Caki2 (cell line): ENCODE data around the gene PAPOLG. TPM values are rescaled to one million over a fixed set of nuclear protein-coding genes. Genes with fewer than 3 reads are reported as not detected.
"Not testable (repeated sequence)": the region's sequence is repeated elsewhere in the genome, so short reads cannot be mapped to it uniquely, and the experiment has no call there.

Source experiments
- DNase-seq: peaks from one replicate; pipeline ENCODE4 v3.0.0-alpha.2; 2015; ENCODE audit warnings: low read depth
- in situ Hi-C: cut with HindIII; loops from 2 replicates; pipeline ENCODE4 v1.10.0; 2016; ENCODE audit warnings: low sequenced_read_pairs, low pct_unique_long_range_greater_than_20kb, mixed read lengths
- total RNA-seq: library from RNA; depleted of rRNA; stranded (reverse); fragments of >200 nt; shearing (Covaris generic); gene quantifications from 2 replicates; pipeline ENCODE4 v1.2.3, GENCODE V29; 2014; ENCODE audit warnings: low replicate concordance

Gene PAPOLG
- total RNA-seq, 1 experiment from 2014 or later: 2.3 TPM

DNA sequence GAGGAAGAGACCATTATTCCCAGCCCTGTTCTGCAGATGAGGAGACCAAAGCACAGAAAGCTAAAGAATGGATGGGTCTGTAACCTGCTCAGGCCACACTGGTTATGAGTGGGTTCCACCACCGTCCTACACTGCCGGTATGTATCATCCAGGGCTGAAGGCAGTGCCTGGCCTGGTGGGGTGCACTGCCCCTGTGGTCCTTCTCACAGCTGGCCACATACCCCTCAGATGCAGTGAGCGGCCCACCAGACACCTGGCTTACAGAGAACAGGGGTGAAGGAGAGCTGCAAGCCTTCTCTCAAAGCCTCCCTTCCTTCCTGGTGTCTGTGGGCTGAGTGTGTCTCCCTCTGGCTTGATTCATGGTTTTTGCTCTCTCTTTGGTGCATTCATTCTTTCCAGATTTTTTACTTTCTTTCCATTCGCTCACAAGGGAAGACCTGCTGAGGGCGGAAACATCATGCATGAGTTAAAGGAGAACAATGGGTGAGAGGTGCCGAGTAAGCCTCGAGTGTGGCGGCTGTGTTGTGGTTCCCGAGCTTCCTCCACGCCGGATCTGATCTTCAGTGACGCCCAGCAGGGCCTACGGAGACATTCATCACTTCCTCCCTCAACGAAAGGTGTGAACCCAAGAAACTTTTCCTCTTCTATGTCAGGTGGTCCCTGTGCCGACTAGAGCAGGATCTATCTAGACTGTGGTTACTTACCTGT, 63.2 kb downstream of the PAPOLG start:
- no peak for DNase-seq
- in situ Hi-C loops: no loop called here

DNA sequence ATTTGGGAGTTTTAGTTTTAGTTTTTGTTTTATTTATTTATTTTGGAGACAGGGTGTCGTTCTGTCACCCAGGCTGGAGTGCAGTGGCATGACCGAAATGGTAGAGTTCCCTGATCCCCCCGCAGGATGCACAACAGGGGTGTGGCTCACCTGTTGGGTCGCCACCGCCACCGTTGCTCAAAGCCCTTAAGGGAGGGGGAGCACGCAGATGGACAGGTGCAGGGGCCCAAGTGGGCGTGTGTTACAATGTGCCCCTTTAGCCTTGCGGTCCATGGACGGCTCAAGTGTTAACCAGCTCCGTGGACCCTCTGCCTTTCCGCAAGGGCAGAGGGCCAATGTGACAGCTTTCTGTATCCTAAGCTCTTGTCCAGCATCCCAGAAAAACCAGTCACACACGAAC, 63.9 kb downstream of the PAPOLG start:
- in situ Hi-C loops: no loop called here
- no peak for DNase-seq

DNA sequence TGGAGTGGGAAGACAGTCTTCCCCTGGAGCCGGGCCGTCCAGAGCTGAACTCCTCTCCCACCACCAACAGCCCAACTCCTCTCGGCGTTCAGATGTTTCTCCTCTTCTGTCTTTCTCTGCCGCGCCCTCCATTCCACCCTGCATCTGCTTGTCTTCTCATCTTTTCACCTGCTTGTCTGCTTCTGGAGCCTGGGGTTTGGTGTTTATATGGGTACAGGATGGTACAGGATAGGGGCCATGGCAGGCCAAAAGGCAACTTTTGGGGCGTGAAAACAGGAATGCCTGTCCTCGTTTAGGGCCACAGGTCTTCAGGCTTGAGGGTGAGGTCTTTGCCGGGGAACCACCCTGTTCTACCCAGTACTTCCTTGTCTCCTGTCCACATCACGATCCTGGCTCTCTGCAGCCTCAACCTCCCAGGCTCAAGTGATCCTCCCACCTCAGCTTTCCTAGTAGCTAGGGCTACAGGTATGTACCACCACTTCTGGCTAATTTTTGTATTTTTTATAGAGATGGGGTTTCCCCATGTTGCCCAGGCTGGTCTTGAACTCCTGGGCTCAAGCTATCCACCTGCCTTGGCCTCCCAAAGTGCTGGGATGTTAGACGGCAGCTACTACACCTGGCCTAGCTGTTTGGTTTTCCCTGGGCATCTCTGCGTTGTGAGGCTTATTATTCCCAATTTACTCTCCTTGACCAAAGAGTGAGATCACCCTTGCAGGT, 64.5 kb downstream of the PAPOLG start:
- in situ Hi-C loops: no loop called here

DNA sequence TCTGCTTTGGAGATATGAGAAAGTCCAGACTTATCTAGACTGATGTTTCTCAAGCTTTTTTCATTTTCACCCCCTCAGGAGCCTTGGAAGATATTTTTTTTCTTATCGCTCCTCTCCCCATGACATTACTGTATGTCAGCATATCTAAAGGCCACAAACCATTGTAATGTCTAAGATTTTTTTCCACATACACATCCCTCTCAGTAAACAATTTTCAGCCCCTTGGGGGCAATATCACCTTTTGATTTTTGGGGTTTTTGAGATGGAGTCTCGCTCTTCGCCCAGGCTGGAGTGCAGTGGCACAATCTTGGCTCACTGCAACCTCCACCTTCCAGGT, 65.0 kb downstream of the PAPOLG start:
- in situ Hi-C loops: no loop called here
- DNase-seq: no peak

More for the DNA sequence above, 64.5 kb downstream of the PAPOLG start:
- DNase-seq: no peak

DNA sequence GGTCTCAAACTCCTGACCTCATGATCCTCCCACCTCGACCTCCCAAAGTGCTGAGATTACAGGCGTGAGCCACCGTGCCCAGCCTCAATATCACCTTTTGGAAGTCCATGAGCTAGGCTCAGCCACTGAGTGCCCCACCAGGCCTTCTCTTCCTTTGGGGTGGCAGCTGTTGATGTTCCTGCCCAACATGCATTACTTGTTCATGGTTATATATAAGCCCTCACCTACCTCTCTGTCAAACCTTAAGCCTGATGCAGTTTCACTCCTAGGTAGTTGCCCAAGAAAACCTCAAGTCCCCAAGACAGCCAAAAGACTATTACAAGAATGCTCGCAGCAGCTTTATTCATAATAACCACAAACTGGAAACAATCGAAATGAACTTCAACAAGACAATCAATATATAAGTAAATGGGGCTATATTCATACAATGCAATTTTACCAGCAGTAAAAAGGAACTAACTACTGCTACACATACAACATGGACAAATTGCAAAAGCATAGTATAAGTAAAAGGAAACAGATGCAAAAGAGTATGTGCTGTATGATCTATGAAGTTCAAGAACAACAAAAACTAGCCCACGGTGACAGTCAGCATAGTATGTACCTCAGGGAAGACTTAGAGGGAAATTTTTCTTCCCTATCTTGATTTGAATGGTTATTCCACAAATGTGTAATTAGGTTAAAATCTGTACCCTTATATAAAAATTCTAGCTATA, 65.7 kb downstream of the PAPOLG start:
- in situ Hi-C loops: no loop called here
- no peak for DNase-seq

DNA sequence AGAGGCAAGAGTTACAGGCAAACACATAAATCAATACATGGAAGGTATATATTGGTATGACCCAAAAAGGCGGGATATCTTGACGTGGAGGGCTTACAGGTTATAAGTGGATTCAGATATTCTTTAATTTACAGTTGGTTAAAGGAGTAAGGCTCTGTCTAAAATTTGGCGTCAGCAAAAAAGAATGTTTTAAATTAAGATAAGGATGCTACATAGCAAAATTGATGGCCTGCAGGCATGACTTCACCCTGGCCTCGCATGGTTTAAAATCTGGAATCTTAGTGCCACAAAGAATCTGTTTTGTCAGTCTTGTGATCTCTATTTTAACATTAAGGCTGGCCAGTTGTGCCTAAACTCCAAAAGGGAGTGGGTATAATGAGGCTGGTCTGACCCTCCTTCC, 66.9 kb downstream of the PAPOLG start:
- in situ Hi-C loops: no loop called here
- DNase-seq: no peak

DNA sequence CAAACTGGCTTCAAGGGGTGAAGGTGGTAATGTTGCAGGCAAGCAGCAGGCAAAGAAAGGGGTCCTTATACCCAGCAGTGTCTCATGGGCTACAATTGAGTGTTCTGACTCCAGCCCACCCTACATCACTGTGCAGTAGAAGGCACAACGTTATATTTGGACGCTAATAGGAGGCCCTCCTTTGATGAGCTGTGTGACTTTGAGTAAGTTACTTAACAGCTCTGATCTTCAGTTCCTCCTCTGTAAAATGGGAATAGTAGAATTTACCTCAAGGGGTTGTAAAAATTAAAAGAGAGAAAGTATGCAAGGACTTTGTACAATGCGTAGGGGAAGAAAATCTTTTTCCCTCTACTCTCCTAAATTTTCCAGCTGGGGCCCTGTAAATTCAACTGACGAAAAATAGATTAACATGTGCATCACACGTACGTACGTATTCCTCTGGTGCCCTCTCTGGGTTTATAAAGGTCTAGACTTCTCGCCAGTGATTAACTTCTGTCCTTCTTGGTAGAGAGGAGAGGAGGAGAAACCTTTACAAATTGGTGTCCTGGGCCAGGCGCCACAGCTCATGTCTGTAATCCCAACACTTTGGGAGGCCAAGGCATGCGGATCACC, 67.7 kb downstream of the PAPOLG start:
- DNase-seq: no peak
- in situ Hi-C loops: no loop called here

DNA sequence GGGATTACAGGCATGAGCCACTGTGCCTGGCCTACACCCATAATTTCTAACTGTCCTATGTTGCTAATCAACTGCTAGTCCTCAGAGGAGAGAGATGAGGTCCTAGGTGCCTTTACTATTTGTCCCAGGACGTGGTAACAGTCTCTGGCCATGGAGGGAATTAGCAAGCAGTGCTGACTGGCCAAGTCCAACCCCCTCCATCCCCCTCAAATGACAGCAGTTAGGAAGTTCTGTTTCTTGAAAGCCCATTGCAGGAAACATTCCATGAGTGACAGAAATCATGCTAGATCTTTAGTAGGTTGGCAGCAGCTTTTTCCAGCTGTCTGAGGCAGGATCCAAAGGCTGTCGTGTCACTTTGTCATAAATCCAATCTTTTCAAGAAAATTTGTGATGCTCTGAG, 69.6 kb downstream of the PAPOLG start:
- in situ Hi-C loops: no loop called here
- DNase-seq: no peak

DNA sequence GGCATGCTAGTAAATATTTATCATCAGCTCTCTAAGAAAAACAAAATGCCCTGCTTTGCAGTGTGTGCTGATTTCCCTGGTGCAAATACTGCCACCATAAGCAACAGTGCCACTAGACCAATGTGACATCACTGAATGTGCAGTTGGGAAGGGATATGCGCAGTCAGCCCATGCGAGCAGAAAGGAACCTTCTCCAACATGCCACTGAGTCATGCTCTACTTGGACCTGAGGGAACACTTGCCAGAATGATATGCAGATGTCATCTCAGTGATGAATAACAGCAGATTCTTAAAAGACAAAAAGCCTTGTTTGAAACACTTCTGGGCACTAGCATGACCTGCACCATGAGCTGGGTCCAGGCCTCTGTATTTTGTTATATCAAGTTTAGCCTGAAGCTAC, 70.0 kb downstream of the PAPOLG start:
- DNase-seq: no peak
- in situ Hi-C loops: no loop called here

DNA sequence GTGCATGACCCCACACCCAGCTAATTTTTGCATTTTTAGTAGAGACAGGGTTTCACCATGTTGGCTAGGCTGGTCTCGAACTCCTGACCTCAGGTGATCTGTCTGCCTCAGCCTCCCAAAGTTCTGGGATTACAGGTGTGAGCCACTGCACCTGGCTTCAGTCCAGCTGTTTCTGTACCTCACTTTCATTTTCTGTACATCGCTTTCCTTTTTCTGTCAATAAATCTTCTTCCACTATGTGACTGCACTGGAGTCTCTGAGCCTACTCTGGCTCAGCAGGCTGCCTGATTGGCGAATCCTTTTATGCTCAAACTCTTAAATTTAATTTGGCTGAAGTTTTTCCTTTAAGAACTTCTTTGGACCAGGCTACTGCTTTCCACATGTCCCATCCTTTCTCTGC, 70.8 kb downstream of the PAPOLG start:
- in situ Hi-C loops, DNase-seq: not testable (repeated sequence)

DNA sequence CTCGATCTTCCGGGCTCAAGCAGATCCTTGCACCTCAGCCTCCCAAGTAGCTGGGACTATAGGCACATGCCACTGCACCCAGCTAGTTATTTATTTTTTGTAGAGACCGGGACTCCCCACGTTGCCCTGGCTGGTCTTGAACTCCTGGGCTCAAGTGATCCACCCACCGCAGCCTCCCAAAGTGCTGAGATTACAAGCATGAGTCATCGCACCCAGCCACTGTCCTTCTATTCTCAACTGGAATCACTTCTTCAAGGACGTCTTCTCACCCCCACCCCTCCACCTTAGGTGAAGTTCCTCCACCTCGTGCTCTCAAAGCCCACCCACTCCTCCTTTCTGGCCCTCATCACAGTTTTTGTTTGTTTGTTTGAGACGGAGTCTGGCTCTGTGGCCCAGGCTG, 71.3 kb downstream of the PAPOLG start:
- no peak for DNase-seq

DNA sequence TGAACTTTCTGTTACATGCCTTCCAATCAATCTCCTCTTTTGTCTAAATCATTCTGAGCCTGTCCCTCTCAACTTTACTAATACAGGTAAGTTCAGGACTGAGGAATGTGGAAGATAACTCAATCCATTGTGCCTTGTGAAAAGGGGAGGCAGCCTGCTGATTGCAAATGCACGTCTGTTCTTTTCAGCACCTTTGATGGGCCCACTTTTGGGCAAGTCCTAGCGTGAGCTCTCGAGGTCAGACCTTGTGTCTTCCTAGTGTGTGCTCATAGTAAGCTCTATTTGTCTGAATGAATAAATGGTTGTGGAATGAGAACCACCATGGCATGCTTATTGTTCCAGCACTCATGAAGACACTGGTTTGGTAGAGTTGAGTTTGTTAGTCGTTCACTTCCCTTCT, 74.9 kb downstream of the PAPOLG start:
- in situ Hi-C loops: no loop called here

More for the DNA sequence above, 71.3 kb downstream of the PAPOLG start:
- in situ Hi-C loops: no loop called here

DNA sequence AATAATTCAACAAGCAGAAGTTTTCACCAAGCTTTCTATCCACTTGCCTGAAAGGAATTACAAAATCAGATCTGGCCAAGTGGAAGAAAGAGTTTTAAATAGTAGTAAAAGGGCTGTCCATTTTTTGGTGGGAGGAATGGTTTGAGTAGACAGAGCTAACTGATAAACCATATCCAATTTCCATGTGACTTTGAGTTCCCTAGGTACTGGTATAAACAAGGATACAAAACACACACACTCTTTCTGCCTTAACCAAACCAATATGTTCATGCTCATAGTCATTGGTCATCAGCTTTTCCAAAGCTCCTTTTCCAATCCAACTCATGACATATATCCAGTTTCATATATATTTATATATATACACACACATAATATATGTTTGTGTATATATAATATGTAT, 75.9 kb downstream of the PAPOLG start:
- in situ Hi-C loops: no loop called here
- DNase-seq: no peak

More for the DNA sequence above, 74.9 kb downstream of the PAPOLG start:
- DNase-seq: no peak

DNA sequence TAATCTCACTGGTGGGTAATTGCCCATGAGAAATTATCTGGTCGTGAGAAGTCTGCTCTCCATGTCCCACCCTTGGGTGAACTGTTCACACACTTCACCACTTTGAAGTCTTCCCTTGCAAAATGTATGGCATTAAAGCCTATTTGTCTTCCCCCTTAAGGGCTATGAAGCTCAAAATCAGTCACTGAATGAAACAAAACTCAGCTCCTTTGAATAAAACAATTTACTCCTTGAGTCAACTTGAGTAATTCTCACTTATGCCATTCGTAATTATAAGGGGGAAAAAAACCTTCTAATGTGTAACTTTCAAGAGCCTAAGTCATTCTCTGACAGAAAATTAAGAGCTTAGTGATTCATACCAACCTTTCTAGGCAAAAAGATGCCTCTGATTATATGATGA, 76.6 kb downstream of the PAPOLG start:
- in situ Hi-C loops: no loop called here
- no peak for DNase-seq

DNA sequence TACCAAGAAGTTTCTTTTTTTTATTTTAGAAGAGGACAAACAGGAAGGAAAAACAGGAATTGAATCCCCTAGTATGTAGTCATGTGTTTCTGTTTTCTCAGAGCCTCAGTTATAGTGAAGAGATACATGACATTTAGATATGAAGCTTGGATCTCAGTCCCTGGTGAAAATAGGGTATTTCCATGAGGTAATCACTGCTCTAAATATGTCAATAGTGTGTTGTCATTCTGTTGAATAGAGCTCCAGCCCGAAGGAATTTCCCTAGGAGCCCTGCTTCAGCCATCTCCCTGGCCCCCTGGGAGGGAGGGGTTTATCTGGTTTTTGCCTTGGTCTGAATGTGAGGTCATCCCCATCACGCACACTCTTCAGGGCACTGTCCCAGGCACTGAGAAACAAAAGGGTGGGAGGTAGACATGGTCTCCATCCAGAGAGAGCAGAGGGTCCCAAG, 78.2 kb downstream of the PAPOLG start:
- in situ Hi-C loops: no loop called here
- no peak for DNase-seq

DNA sequence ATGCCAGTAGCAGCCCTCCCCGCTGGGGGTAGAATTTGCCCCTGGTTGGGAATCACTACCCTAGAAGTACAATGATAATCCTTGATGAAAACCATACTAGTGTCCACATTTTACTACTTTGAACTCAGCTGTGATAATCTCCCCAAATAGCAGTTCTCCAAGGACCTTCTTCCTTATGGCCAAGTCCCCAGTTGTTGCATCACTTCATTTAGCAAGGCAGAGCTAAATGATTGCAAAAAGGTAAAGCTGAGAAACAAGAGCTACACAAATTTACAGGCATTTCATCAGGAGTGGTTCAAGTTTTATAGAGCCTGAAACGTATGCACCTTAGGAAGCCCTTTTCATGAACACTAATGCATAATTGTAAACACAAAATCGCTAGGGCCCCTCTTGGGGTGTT, 80.4 kb downstream of the PAPOLG start:
- in situ Hi-C loops: no loop called here
- no peak for DNase-seq

DNA sequence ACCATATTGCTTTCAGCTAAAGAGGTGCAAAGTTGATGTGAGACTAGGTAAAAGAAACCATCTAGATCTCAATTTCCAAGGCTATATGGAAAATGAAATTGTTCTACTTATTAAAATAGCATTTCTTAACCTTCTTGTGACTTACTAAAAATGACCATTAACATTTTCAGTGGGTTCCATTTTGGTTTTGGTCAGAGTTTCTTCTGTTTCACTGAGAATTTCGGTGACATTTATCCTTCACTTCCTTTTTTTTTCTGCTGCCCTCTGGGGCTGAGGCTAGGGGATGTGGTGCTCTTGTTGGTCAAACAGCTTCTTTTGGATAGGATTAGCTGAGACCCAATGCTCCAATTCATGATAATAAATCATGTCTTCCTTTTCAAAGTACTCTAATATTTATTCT, 81.1 kb downstream of the PAPOLG start:
- in situ Hi-C loops: no loop called here

DNA sequence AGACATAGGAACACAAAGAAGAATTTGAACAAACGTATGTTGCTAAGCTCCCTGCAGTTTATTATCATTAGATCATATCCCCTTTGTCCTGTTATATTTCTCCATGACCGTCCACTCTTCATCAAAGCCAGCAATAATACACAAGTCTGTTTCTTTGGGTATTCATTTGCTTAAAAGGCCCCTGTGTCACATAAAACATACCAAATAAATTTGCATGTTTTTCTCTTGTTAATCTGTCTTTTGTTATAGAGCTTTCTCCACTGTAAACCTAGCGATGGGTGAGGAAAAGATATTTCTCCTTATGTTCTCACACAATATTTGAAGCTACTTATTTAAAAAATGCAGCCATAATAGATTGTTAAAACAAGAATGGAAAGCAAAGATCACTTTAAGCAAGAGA, 82.4 kb downstream of the PAPOLG start:
- in situ Hi-C loops: no loop called here
- DNase-seq: no peak

More for the DNA sequence above, 81.1 kb downstream of the PAPOLG start:
- DNase-seq: no peak
